Hematopoietic multipotent progenitor cell treated with erythropoietin and hydrocortisone succinate and interleukin-3 and kit ligand, for 8 days (in vitro differentiated cells): ENCODE data around the gene NCLN.
"Not testable (repeated sequence)": the region's sequence is repeated elsewhere in the genome, so short reads cannot be mapped to it uniquely, and the experiment has no call there.

Source experiments
- DNase-seq: peaks from one replicate; pipeline ENCODE4 v3.0.0-alpha.2; 2015

Gene NCLN

GRCh38 chr19:3202346-3202745, 16.6 kb downstream of the NCLN start:
- DNase-seq = no peak

GRCh38 chr19:3202895-3203294, 17.2 kb downstream of the NCLN start:
- not testable (repeated sequence) for DNase-seq

GRCh38 chr19:3203805-3204645, 18.3 kb downstream of the NCLN start:
- DNase-seq = no peak

- no peak for DNase-seq
These were observed 19.0 kb downstream of the NCLN start for GRCh38 chr19:3204646-3205275.

- DNase-seq = no peak
These were observed 20.7 kb downstream of the NCLN start for GRCh38 chr19:3206216-3206953.

- DNase-seq = no peak
These were observed 21.9 kb downstream of the NCLN start for GRCh38 chr19:3207461-3208242.

- DNase-seq = no peak
These were observed 22.8 kb downstream of the NCLN start for GRCh38 chr19:3208317-3209207.

GRCh38 chr19:3210347-3211017, 24.8 kb downstream of the NCLN start:
- DNase-seq = peak; percentile 70

GRCh38 chr19:3211191-3211590, 25.5 kb downstream of the NCLN start:
- no peak for DNase-seq

GRCh38 chr19:3213159-3213558, 27.4 kb downstream of the NCLN start:
- no peak for DNase-seq

- no peak for DNase-seq
These were observed 31.1 kb downstream of the NCLN start for GRCh38 chr19:3216874-3217273.

GRCh38 chr19:3220576-3220975, 34.8 kb downstream of the NCLN start:
- DNase-seq = no peak

GRCh38 chr19:3221576-3221975, 35.8 kb downstream of the NCLN start:
- DNase-seq = not testable (repeated sequence)

GRCh38 chr19:3222709-3223108, 37.0 kb downstream of the NCLN start:
- DNase-seq = no peak

GRCh38 chr19:3224346-3225168, 38.8 kb downstream of the NCLN start, which contains the start of gene CELF5:
TSS of gene CELF5 (plus strand) at chr19:3224661. CDS start at chr19:3224740, 79 bp downstream.
- peak; percentile 35 for DNase-seq

GRCh38 chr19:3225169-3225485, 39.4 kb downstream of the NCLN start:
- DNase-seq = no peak

GRCh38 chr19:3225677-3226093, 40.0 kb downstream of the NCLN start:
- DNase-seq = no peak

GRCh38 chr19:3227054-3227626, 41.4 kb downstream of the NCLN start:
- no peak for DNase-seq

GRCh38 chr19:3229346-3229743, 43.6 kb downstream of the NCLN start:
- no peak for DNase-seq
